DOHH2 (cell line): ENCODE measurements around the gene COASY.
"Not testable (repeated sequence)": the region's sequence is repeated elsewhere in the genome, so short reads cannot be mapped to it uniquely, and the experiment has no call there.

ENCODE experiments used
- H3F3A ChIP-seq: fragments of 200-600 bp; sonication (generic), shearing (Covaris generic); 2 replicates; pipeline ENCODE4 v1.6.0; 2016; ENCODE audit warnings: antibody characterized with exemption, mild to moderate bottlenecking; ENCODE audit not compliant: control insufficient read depth, insufficient read depth
- H3K27ac ChIP-seq: fragments of 200-600 bp; sonication (generic); 2 replicates; pipeline ENCODE4 v1.5.1; 2014; ENCODE audit warnings: low read depth, mild to moderate bottlenecking, low read length, moderate library complexity
- H3K27me3 ChIP-seq: fragments of 200-600 bp; sonication (generic); 2 replicates; pipeline ENCODE4 v1.6.1; 2014; ENCODE audit warnings: mild to moderate bottlenecking, low read length, mixed read lengths; ENCODE audit not compliant: control insufficient read depth
- H3K36me3 ChIP-seq: fragments of 200-600 bp; sonication (generic); 2 replicates; pipeline ENCODE4 v1.6.1; 2014; ENCODE audit warnings: mild to moderate bottlenecking, low read length, moderate library complexity, mixed read lengths; ENCODE audit not compliant: control insufficient read depth
- H3K4me1 ChIP-seq: fragments of 200-600 bp; sonication (generic); 2 replicates; pipeline ENCODE4 v1.6.1; 2014; ENCODE audit warnings: mild to moderate bottlenecking, low read length, mixed read lengths; ENCODE audit not compliant: control insufficient read depth
- H3K4me2 ChIP-seq: fragments of 200-600 bp; sonication (generic); 2 replicates; pipeline ENCODE4 v1.6.0; 2014; ENCODE audit warnings: mild to moderate bottlenecking, low read length, moderate library complexity
- H3K4me3 ChIP-seq: fragments of 200-600 bp; sonication (generic); 2 replicates; pipeline ENCODE4 v1.5.1; 2014; ENCODE audit warnings: mild to moderate bottlenecking, low read length, mixed read lengths
- H3K79me2 ChIP-seq: fragments of 200-600 bp; sonication (generic); 2 replicates; pipeline ENCODE4 v1.6.1; 2014; ENCODE audit warnings: mild to moderate bottlenecking, low read length, mixed read lengths; ENCODE audit not compliant: control insufficient read depth
- H3K9me2 ChIP-seq: fragments of 200-600 bp; sonication (generic); replicated peaks from 2 replicates; pipeline ENCODE4 v1.6.1; 2014; ENCODE audit warnings: mild to moderate bottlenecking, low read length, mixed read lengths; ENCODE audit not compliant: control insufficient read depth
- H3K9me3 ChIP-seq: fragments of 200-600 bp; sonication (generic); 2 replicates; pipeline ENCODE4 v1.6.1; 2014; ENCODE audit warnings: antibody characterized with exemption, low read length, mixed read lengths; ENCODE audit not compliant: control insufficient read depth, insufficient read depth
- H4K20me1 ChIP-seq: fragments of 200-600 bp; sonication (generic); 2 replicates; pipeline ENCODE4 v1.6.0; 2014; ENCODE audit warnings: low read depth, mild to moderate bottlenecking, antibody characterized with exemption, low read length, moderate library complexity; ENCODE audit not compliant: control insufficient read depth, insufficient read depth
- EZH2phosphoT487 ChIP-seq: fragments of 200-600 bp; sonication (generic); IDR thresholded peaks from 2 replicates; pipeline ENCODE4 v1.6.1; 2017; ENCODE audit warnings: borderline replicate concordance, mild to moderate bottlenecking, antibody characterized with exemption, low read length, moderate library complexity, mixed read lengths
- TF ChIP-seq, protein P1 (sequence below): fragments of 200-600 bp; sonication (generic); IDR thresholded peaks from one replicate; pipeline ENCODE4 v1.5.1; 2014; ENCODE audit warnings: antibody characterized with exemption, mild to moderate bottlenecking, low read depth, low read length; ENCODE audit not compliant: poor library complexity, severe bottlenecking

COASY gene

GRCh38 chr17:42537826-42538451 is 24.0 kb upstream of the COASY start:
- peaks cover 12% of the 10 kb centered on the region; the same call in 1 of the 2 replicates for H3K36me3 ChIP-seq
- peaks cover 3% of the 10 kb centered on the region; the same call in 1 of the 2 replicates for H3K27me3 ChIP-seq
- H3K27ac ChIP-seq, result no peak overlapping the region
- no peak overlapping the region for H3K4me3 ChIP-seq
- H3K9me2 ChIP-seq, result no peaks in the 10 kb centered on the region
- no peak overlapping the region for H3K4me2 ChIP-seq
- peaks cover 5% of the 10 kb centered on the region; the same call in 1 of the 2 replicates for H3F3A ChIP-seq
- peaks cover 10% of the 10 kb centered on the region for H4K20me1 ChIP-seq
- peaks cover 24% of the 10 kb centered on the region for H3K4me1 ChIP-seq
- H3K79me2 ChIP-seq, result peaks cover 11% of the 10 kb centered on the region
- TF ChIP-seq, protein P1, sequence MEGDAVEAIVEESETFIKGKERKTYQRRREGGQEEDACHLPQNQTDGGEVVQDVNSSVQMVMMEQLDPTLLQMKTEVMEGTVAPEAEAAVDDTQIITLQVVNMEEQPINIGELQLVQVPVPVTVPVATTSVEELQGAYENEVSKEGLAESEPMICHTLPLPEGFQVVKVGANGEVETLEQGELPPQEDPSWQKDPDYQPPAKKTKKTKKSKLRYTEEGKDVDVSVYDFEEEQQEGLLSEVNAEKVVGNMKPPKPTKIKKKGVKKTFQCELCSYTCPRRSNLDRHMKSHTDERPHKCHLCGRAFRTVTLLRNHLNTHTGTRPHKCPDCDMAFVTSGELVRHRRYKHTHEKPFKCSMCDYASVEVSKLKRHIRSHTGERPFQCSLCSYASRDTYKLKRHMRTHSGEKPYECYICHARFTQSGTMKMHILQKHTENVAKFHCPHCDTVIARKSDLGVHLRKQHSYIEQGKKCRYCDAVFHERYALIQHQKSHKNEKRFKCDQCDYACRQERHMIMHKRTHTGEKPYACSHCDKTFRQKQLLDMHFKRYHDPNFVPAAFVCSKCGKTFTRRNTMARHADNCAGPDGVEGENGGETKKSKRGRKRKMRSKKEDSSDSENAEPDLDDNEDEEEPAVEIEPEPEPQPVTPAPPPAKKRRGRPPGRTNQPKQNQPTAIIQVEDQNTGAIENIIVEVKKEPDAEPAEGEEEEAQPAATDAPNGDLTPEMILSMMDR, result no peak
- TF ChIP-seq EZH2phosphoT487, result no peak
- H3K9me3 ChIP-seq, result no peaks in the 10 kb centered on the region

DNA sequence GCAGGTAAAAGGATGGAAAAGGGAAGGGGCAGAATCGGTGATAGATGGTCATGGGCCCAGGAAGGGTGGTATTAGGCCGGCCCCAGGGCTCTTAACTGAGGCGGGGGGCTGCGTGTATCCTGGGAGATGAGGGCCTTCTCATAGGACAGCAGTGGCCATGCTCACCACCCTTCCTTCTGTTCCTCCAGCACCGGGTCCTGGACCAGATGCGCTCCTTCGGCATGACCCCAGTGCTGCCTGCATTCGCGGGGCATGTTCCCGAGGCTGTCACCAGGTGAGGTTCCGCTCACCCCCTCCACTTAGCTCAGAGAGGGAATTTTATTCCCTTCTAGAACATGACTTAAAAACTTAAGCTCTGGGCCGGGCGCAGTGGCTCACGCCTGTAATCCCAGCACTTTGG is 23.5 kb upstream of the COASY start:
- peaks cover 2% of the 10 kb centered on the region; the same call in 1 of the 2 replicates for H3F3A ChIP-seq
- no peaks in the 10 kb centered on the region for H3K9me3 ChIP-seq
- no peak overlapping the region for H3K4me3 ChIP-seq
- H3K36me3 ChIP-seq, result peaks cover 12% of the 10 kb centered on the region; the same call in 1 of the 2 replicates
- H3K79me2 ChIP-seq, result peaks cover 11% of the 10 kb centered on the region
- H3K27ac ChIP-seq, result no peak overlapping the region
- no peak overlapping the region for H3K4me2 ChIP-seq
- no peaks in the 10 kb centered on the region for H3K9me2 ChIP-seq
- no peak for TF ChIP-seq EZH2phosphoT487
- TF ChIP-seq, protein P1, result no peak
- peaks cover 10% of the 10 kb centered on the region for H4K20me1 ChIP-seq
- H3K27me3 ChIP-seq, result peaks cover under 1% of the 10 kb centered on the region; the same call in 1 of the 2 replicates
- peaks cover 20% of the 10 kb centered on the region for H3K4me1 ChIP-seq

GRCh38 chr17:42540558-42540957 is 21.4 kb upstream of the COASY start:
- not testable (repeated sequence) for H3K4me3 ChIP-seq, H3K9me3 ChIP-seq, H3K4me2 ChIP-seq, H3F3A ChIP-seq, H3K27me3 ChIP-seq, H3K9me2 ChIP-seq, H4K20me1 ChIP-seq, H3K27ac ChIP-seq
- H3K4me1 ChIP-seq, result peaks cover 13% of the 10 kb centered on the region
- peaks cover 11% of the 10 kb centered on the region for H3K79me2 ChIP-seq
- peaks cover 12% of the 10 kb centered on the region; the same call in 1 of the 2 replicates for H3K36me3 ChIP-seq

- peaks cover 12% of the 10 kb centered on the region; the same call in 1 of the 2 replicates for H3K36me3 ChIP-seq
- H4K20me1 ChIP-seq, result peaks cover 10% of the 10 kb centered on the region
- peaks cover 10% of the 10 kb centered on the region for H3K4me1 ChIP-seq
- H3K27me3 ChIP-seq, result no peaks in the 10 kb centered on the region
- no peaks in the 10 kb centered on the region for H3K9me2 ChIP-seq
- H3K27ac ChIP-seq, result no peak overlapping the region
- no peaks in the 10 kb centered on the region for H3K9me3 ChIP-seq
- no peak overlapping the region for H3K4me2 ChIP-seq
- no peak for TF ChIP-seq EZH2phosphoT487
- TF ChIP-seq, protein P1, result no peak
- H3K4me3 ChIP-seq, result no peak overlapping the region
- peaks cover 11% of the 10 kb centered on the region for H3K79me2 ChIP-seq
- no peaks in the 10 kb centered on the region for H3F3A ChIP-seq
Observed at GRCh38 chr17:42541041-42541833, 20.7 kb upstream of the COASY start.
